Stimulated activated CD8-positive, alpha-beta memory T cell treated with anti-CD3 and anti-CD28 coated beads, Interleukin-2, amount 100 ng/mL, for 48 hours (primary cell): ENCODE data around the gene AP1M1.

ENCODE experiments used
- DNase-seq, 2 donors: peaks; one replicate each; pipeline ENCODE4 v3.0.0-alpha.2; 2020; ENCODE audit warnings: low read depth in 2 of 2

AP1M1 gene

GRCh38 chr19:16207490-16208025, 9.8 kb downstream of the AP1M1 start:
- no peak for DNase-seq

- peak; percentile 40 to 44 for DNase-seq
Measured at GRCh38 chr19:16208064-16208759, 10.5 kb downstream of the AP1M1 start.

- DNase-seq = no peak
Measured at GRCh38 chr19:16208847-16209665, 11.3 kb downstream of the AP1M1 start.

- no peak for DNase-seq
Measured at GRCh38 chr19:16210168-16210567, 12.5 kb downstream of the AP1M1 start.

- no peak for DNase-seq
Measured at GRCh38 chr19:16213076-16213475, 15.4 kb downstream of the AP1M1 start.

GRCh38 chr19:16216744-16217670, 19.3 kb downstream of the AP1M1 start:
- DNase-seq = no peak

- DNase-seq = no peak
Measured at GRCh38 chr19:16217716-16218451, 20.2 kb downstream of the AP1M1 start.

GRCh38 chr19:16218851-16219250, 21.1 kb downstream of the AP1M1 start:
- no peak for DNase-seq

- DNase-seq = no peak
Measured at GRCh38 chr19:16222806-16223205, 25.1 kb downstream of the AP1M1 start.

GRCh38 chr19:16223746-16224145, 26.0 kb downstream of the AP1M1 start:
- DNase-seq = no peak

- DNase-seq = no peak
Measured at GRCh38 chr19:16224293-16225045, 26.8 kb downstream of the AP1M1 start.

- no peak for DNase-seq
Measured at GRCh38 chr19:16225279-16226183, 27.8 kb downstream of the AP1M1 start.

GRCh38 chr19:16226184-16226591, 28.5 kb downstream of the AP1M1 start:
- DNase-seq = no peak

- DNase-seq = no peak
Measured at GRCh38 chr19:16226878-16227836, 29.4 kb downstream of the AP1M1 start.

- no peak for DNase-seq
Measured at GRCh38 chr19:16227837-16228636, 30.3 kb downstream of the AP1M1 start.

GRCh38 chr19:16228637-16229321, 31.1 kb downstream of the AP1M1 start:
- no peak for DNase-seq

- no peak for DNase-seq
Measured at GRCh38 chr19:16229322-16229641, 31.6 kb downstream of the AP1M1 start.
